HG03575 (cell line): Measurements from ENCODE around the gene LINC00237.

Experiments used
- ATAC-seq: cut with Tn5 transposase; IDR thresholded peaks from one replicate; pipeline ENCODE4 v1.9.1; 2021; ENCODE audit not compliant: unreplicated experiment, insufficient number of reproducible peaks, low FRiP score; ENCODE audit errors: extremely low read depth

The LINC00237 gene

DNA sequence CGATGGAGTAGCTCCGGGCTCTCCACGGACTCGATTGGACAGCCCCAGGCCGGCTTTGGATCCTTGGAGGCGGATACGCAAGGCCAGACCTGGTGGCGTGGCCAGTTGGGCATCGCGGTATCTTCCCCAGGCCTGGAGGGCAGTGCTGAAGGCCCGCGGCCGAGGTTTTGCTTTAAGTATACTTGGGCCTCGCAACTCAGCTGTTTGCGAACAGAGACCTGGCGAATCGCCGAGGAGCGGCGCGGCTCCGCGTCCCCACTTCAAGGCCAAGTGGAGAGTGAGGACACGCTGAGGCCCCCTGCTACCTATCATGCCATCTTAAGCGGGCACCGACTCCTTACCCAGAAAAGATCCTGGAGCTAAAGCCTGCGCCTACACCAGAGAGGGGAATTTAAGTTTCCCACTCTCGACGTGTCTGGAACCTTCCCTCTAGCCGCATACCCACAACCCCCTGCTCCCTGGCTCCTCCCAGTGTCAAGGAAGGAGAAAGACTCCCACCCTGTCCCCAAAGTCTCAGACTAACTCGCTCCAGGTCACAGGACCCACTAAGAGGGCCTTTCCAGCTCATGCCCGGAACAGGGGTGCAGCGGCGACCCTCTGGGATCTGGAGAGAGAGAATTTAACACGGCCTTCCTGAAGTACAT is 4.1 kb downstream of the LINC00237 start:
- no peak for ATAC-seq

DNA sequence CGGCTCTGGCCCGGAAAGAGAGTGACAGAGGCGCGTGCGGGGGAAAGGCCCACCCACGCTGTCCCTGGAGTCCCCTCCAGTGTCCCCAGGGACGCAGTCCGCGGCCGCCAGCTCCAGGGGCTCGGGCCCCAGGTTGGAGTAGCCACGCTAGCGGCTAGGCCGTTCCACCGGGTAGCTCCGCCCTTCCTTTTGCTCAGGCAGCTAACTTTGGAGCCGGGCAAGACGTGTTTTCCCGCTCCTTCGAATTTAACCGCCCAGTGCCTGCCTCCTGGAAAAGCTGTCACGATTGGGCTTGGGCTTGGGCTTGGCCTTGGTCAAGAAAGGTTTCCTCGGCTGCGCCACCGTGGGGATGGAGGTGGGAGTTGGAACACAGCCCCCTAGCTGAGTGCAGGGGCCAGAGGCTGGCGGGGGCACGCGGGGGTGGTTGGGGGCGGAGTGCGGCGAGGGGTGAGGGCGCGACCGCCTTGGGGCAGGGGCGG is 4.7 kb downstream of the LINC00237 start:
- ATAC-seq: no peak

DNA sequence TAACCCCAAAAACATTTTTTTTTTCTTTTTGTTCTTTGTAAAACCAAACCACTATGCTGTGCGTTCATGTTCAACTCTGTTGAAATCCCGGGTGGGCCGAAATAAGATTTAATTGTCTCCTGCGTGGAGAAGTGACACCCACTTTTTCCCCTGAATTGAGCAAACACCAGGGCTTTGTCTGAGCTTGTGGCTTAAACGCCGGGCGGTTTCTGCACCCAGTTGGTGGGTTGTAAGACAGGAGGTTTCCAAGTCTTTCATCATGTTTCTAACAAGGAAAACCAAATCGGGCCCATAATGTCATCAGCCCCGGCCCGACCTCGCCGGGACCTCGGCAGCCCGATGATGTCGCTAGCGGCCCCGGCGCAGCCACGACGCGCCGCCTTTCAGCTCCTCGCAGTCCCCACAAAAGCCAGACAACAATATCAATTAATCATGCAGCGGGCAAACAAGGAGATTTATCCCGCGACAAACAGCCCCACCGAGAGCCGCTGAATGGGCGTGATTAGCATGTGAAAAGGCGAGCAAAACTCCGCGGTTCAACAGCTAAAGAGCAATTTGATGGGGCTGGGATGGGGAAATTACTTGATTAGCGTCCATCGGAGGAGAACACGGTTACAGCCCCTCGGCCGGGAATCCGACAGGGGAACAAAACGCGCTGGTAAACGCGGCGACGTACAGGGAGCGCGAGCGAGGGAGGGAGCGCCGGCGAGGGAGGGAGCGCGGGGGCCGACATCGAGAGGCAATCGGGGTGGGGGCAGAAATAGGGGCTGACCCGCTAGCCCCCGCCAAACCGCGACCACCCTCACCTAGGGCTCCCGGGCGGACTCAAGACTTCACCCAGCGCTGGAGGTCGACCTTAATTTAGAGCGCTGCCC is 5.3 kb downstream of the LINC00237 start:
- no peak for ATAC-seq

DNA sequence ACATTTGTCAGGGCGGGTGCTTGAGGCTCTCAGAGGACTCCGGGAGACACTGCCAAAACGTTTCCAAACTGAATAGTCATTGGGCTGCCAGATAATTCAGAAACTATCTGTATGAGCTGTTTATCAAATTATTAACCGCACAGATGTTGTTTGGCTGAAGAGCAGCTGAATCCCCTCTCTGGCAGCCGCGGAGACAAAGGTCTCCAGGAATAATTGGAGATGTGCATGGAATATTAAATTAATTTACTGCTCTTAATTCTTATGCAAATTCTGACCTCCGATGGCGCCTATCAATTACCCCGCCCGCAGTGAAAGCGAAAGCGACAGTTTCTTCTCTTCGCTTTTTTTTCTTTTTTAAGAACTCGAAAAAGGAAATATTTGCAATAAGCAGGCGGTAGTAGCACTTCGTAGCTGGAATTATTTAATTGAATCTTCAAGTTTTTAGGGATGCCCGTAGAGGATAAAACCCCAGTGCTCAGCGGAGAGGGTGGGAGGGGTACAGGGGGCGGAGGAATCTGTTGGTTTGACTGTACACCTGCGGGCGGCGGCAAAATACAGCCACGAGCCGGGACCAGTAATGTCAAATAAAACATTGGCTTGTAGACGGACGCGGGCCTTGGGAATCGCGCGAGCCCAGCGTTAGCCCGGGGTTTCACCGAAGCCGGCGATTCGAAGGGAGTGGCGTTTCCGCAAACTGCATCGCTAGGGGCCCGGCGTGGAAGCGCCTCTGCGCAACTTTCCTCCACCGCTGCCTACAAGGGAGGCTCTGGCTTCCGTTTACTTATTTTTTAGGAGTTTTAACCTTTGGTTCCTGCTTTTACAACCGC is 6.2 kb downstream of the LINC00237 start:
- ATAC-seq: no peak

DNA sequence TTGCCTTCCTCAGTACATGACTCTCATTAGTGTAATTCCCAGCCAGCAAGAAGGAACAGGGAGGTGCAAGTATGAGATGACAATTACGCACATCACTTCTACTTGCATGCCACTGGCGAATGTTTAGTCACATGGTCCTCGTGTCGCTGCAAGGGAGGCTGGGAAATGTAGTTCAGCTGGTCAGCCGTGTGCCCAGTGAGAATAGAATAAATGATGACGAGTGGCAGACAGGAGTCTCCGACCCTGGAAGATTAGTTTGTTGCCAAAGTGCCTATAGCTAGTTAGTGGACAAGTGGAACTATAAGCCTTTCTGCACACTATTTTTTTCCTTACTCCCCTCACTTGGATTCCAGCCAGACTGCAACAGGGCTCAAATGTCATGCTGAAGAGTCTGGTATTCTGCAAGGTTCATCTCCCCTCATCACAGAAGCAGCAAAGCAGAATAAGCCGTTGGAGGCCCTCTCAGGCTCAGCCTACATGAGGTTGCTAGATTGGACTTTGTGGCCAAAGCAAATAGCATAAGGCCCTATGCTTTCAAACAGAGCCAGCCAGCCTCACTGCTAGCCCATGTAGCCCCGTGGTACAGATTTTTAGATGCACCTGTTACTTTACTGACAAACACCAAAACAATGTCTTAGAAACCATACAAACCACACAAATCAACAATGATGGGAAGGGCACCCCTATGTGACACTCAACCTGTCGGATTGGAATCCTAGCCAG is 9.7 kb downstream of the LINC00237 start:
- ATAC-seq: no peak

DNA sequence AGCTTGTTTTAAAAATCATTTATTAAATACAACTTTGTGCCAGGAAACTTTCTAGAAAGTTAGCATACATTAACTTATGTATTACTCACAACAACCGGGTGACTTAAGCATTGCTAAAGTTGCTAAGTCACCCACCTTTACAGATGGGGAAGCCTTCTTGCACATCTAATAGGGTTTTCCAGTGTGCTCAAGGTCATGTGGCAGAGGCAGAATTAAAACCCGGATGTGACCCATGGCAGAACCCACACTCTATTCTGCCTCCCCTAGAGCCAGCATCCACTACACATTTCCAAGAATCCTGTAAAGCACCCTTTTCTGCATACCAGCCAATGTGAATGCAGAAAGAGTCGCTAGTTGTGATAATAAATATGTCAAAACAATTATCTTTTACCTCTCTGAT is 13.4 kb downstream of the LINC00237 start:
- ATAC-seq: no peak

DNA sequence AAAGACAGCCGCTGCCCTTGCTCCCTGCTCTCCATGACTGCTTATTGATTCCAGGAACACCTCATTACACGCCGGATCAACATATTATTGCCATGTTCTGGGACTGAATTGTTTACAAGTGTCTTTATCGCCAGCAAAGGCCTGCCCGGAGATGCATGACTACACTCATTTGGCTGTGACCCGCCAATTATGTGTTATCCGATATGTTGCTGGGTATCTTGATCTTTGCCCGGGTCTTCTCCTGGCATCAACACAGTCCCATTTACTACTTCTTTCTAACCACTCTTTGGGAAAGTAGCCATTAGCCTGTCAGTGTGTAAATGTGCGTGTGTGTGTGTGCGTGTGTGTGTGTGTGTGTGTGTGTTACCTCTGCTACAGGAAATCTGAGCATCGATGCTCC is 15.4 kb downstream of the LINC00237 start:
- no peak for ATAC-seq

DNA sequence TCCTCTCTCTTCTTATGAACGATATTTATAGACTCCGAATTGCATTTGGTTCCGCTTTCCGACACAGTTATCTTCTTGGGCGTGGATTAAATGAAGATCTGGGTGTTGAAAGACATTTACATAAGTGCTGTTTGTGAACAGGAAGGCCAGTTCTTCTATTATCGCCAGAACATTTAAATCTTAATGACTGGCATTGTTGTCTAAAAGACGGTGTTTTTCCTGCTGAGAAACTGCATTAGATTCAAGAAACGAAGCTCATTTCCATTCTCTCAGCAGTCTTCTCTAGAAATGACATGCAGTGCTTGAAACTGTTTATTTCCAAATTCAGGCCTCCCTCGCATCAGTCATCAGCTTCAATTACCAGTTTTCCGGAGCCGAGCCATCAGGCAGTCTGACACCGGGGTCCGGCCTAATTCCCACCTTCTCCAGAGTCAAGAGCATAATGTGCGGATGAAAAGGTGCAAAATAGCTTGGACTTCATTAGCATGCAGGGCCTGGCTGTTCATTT is 16.0 kb downstream of the LINC00237 start:
- ATAC-seq: no peak

DNA sequence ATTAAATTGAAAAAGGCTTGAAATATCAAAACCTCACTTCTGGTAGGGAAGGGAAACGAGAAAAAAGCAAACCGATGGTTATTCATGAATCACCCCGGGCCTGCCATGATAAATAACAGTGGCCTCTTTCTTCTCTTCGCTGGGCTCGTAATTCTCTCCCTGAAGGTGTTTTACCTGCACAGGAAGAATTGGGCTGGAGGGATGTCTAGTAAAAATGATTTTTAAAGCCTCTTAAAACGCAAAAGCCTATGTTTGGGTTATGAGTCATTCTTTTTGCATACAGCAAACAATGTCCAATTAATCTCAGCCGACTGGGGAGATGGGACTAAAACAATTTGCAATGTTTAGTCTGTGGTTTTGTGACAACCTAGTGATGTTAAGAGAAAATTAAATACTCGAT is 16.8 kb downstream of the LINC00237 start:
- ATAC-seq: no peak

DNA sequence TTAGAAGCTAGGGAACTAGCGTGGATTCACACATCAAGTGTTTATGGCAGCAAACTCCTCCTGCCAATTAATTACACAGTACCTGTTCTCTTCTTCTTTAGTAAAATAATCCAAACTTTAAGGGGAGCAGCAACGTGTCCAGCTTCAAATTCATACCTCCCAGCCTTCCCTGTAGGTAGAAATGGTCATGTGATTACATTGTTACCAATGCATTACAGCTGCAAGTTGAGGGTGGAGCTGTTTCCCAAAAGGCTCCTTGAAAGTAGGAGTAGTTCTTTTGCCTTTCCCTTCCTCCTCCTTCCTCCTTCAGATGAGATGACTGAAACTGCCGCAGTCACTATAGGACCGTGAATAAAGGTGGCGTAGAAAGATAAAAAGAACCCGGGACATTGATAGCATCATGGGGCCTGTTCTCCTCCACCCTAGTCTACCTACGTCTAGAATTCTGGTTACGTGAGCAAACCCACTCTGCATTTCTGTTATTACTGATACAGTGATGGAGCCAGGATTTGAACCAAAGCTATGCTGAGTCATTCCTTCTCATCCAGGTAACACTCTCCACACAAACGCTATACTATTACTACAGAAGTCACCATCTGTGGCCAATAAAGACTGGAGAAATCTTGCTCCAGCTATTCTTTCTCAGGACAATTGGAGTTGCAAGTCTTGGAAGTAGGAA is 18.2 kb downstream of the LINC00237 start:
- ATAC-seq: no peak

DNA sequence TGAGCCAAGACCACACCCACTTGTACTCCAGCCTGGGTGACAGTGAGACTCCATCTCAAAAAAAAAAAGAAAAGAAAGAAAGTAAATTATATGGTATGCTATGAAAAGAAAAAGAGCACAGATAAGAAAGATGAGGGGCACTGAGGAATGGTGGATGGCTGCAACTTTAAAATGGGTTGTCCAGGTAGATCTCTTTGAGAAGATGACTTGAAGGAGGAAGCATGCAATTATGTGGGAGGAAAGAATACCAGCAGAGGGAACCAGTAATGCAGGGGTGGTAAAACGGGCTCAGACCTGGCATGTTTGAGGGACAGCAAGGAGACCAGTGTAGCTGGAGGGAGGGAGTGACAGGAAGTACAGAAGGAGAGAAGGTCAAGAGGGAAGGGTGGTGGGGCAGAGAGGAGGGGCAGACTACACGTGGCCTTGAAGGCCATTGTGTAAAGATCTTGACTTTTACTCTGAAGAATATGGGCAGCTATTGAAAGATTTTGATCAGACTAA is 22.3 kb downstream of the LINC00237 start:
- ATAC-seq: no peak

DNA sequence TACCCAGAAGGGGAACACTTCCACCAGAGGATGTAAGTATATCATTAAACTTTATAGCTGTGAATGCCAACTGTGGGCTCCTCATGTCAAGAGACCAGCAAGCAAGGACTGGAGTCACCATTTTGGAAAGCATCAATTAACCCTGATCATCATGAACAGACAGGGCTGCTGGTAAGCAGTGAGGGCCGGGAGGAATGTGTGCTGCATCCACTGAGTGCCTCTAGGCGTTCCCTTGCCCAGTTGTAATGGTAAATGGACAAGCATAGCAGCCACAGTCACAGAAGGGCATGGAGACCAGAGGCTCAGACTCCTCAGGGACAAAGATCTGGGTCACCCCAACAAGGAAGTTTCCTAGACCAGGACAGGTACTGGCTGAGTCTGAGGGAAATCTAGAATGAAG is 23.6 kb downstream of the LINC00237 start:
- no peak for ATAC-seq

DNA sequence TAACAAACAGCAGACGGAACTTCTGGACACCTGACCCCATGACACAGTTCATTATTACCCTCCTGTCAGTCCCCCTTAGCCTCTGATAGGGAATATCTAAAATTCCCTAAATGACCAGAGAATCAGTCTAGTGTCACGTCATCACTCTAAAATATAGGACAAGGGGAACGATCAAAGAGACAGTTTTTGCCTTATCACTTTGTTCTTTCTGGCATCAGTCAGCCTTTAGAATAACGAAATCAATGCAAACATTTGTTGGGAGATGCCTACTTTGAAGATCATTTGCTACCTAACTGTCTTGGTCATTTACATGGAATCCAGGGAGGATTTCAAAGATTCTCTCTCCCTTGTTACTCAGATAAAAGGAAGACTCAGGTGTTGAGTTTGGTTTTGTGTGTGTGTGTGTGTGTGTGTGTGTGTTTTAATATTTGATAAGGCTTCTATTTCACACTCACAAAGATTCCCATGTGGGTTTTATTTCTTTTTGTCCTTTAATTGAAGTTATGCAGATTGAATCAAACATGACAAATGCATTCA is 28.3 kb downstream of the LINC00237 start:
- ATAC-seq: no peak

DNA sequence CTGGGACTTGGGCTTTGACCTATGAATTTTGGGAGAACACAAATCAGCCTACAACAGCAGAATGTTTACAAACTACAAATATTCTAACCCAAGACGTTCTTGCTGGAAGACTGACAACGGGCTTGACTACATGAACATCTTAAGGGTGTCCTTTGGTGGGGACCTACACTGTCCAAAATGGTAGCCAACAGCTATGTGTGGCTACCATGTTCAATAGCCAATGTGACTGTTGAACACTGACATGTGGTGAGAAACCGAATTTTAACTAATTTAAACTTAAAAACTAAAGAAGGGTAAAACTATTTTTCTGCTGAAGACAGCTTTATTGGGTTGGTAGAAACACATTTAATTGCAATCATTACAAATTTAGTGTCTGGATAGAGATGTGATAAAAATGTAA is 30.1 kb downstream of the LINC00237 start:
- ATAC-seq: no peak

DNA sequence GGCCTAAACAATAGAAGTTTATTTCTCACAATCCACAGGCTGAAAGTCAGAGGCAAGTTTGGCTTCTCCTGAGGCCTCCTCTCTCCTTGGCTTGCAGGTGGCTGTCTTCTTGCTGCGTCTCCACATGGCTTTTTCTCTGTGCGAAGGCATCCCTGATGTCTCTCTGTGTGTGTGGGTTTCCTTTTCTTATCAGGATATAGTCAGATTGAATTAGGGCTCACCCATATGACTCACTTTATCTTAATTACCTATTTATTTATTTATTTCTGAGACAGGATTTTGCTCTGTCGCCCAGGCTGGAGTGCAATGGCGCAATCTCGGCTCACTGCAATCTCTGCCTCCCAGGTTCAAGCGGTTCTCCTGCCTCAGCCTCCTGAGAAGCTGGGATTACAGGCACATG is 30.7 kb downstream of the LINC00237 start:
- no peak for ATAC-seq

DNA sequence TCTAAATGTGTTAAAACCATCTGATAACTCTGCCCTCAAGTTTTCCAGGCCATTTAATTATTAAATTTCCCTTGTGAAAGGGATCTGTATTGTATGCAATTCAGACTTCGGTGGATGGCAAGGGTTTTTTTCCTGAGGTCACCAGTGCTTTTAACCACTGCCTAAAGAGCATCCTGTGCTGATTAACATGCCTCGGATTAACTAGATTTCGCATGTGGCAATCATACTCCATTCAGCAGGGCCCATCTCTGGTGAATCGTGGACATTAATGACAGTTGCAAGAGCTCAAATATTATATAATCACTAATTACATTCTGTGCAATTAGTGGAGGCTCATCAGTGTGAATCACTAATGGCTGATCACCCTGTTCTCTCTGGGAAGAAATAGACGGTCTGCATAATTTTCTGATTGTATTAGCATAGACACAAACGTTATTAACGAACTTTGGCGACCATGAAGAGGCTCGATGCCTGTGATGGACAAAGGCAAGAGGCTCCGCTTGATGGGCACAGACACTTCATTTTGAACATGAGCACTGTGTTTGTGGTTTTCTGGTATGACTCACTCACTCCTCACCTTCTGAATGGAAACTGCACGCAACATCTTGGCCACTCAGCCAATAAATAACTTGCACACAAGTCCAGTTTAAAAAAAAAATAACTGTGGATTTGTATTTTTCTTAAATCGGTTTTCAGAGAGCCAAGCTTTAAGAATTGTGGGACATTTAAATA is 31.4 kb downstream of the LINC00237 start:
- ATAC-seq: peak; percentile 86

DNA sequence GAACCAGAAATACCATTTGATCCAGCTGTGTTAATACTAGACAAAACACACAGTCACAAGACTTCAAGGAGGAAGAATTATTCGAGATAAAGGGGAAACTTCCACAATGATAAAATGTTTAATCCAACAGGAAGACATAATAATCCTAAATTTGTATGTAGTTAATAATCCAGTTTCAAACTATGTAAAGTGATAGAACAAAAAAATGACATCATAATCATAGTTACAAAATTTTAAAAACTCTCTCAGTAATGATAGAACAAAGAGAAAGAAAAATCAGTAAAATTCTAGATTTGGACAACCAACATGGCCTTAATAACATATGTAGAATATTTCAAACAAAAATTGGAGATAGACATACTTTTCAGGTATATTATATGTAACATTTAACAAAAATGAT is 38.9 kb downstream of the LINC00237 start:
- ATAC-seq: no peak
